HG03565 (cell line): Measurements from ENCODE around the gene CSTPP1.

ENCODE experiments used
- ATAC-seq: cut with Tn5 transposase; IDR thresholded peaks from one replicate; pipeline ENCODE4 v1.9.1; 2021; ENCODE audit warnings: mild to moderate bottlenecking, moderate library complexity; ENCODE audit not compliant: unreplicated experiment

Gene CSTPP1

GRCh38 chr11:47123094-47123493 lies 186.5 kb downstream of the CSTPP1 start:
- ATAC-seq = no peak

- no peak for ATAC-seq
Observed at GRCh38 chr11:47124675-47125074, 188.1 kb downstream of the CSTPP1 start.

DNA sequence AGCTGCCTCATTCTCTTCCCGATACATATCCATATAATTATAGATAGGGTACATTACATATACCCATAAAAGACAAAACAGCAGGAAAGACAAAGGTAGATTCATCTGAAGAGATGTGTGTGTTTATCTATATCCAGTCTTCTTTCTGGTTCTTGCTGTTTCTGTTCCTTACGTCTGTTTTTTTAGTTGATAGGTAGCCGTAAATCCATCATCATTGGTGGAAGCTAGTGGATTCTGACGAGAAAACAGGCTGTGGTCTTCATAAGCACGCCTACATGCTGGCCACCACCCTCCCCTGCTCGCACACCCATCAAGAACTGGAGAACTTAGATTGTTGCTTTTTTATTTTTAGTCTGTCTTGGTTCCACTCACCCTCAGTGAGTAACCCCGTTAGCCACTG lies 188.5 kb downstream of the CSTPP1 start:
- ATAC-seq = no peak

GRCh38 chr11:47127213-47127612 lies 190.7 kb downstream of the CSTPP1 start:
- ATAC-seq = no peak

DNA sequence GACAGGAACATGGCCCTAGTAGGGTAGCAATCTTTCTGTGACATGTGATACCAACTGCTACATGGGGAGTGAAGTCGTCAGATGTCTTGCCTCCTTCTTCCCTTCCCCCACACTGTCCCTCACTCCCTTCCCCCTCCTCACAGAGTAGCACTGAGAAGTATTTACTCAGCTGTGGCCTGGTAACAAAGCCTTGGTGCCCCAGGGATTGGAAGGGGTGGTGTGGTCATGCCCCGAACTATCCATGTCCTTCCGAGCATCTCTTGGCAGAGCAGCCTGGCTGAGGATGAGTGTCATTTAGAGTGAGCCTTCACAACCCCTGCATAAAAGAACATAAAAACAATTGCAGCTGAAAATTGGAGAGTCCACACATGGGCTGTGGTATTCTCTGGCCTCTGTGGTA lies 194.0 kb downstream of the CSTPP1 start:
- no peak for ATAC-seq

- no peak for ATAC-seq
Observed at GRCh38 chr11:47131136-47131535, 194.6 kb downstream of the CSTPP1 start.

- no peak for ATAC-seq
Observed at GRCh38 chr11:47132490-47132889, 195.9 kb downstream of the CSTPP1 start.

- ATAC-seq = no peak
Observed at GRCh38 chr11:47132981-47133380, 196.4 kb downstream of the CSTPP1 start.

- ATAC-seq = no peak
Observed at GRCh38 chr11:47136327-47136726, 199.8 kb downstream of the CSTPP1 start.

DNA sequence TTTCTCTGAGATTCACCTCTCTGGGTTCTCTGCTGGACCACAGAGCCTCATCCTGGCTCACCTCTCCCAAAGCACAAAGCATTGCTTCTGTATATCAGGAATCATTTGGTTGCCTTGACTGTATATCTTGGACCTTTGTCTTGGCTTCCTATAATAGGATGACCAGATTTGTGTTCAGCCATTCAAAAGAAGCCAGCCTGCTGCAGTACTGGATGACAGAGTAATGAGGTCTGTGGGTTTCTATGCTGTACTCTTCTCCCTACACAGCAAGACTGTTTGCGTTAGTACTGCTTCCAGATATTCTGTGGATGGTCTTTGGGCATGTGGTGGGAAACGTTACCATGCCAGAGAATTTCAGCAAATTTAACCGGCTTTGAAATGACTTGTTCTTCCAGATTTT lies 200.4 kb downstream of the CSTPP1 start:
- ATAC-seq = no peak

GRCh38 chr11:47137476-47137875 lies 200.9 kb downstream of the CSTPP1 start:
- ATAC-seq = no peak

DNA sequence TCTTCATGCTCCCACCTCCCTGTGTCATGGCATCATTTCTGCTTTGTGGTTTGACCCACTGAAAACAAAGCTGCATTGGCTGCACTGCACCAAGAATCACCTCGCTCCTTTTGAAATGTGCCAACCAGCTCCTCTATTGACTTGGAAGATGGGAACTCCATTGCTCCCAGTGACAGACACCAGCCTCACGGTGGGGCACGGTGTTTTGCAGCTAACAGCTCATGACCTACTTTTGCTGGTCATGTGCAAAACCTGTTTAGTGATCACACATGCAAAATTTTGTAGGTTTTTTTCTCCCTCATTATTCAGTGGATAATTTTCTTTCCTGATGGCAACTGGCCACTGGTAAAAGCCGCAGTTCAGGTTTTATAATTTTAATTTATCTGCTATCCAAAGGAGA lies 203.3 kb downstream of the CSTPP1 start:
- no peak for ATAC-seq

GRCh38 chr11:47143322-47143721 lies 206.8 kb downstream of the CSTPP1 start:
- no peak for ATAC-seq

DNA sequence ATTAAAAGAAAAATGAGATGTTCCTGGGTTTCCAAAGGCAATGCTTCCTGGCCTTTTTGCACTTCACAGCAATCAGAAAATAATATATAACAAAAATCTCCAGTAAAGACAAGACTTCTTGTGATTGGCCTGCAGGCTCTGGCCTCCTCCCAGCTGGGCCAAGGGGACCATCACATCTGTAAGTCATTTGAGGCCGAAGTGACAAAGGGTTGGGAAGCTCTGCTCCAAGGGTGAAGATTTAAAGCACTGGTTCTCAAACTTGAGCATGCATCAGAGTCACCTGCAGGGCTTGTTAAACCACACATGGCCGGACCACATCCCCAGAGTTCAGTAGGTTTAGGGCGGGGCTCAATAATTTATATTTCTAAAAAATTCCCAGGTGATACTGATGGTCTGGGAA lies 208.0 kb downstream of the CSTPP1 start:
- ATAC-seq = no peak

GRCh38 chr11:47147250-47147649 lies 210.7 kb downstream of the CSTPP1 start:
- ATAC-seq = no peak

- ATAC-seq = no peak
Observed at GRCh38 chr11:47147681-47148080, 211.1 kb downstream of the CSTPP1 start.

DNA sequence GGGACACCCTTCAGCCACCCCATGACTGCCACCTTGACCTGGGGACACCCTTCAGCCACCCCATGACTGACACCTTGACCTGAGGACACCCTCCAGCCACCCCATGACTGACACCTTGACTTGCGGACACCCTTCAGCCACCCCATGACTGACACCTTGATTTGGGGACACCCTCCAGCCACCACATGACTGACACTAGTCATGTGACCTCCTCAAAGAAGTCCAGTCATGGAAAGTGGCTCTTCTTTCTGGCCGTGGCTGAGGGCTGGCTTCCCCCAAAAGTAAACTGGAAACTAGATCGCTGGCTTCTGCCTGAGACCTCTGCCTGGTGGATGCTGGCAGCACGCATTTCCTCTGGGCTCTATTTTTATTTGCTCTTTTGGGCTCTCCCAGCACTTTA lies 211.7 kb downstream of the CSTPP1 start:
- no peak for ATAC-seq

DNA sequence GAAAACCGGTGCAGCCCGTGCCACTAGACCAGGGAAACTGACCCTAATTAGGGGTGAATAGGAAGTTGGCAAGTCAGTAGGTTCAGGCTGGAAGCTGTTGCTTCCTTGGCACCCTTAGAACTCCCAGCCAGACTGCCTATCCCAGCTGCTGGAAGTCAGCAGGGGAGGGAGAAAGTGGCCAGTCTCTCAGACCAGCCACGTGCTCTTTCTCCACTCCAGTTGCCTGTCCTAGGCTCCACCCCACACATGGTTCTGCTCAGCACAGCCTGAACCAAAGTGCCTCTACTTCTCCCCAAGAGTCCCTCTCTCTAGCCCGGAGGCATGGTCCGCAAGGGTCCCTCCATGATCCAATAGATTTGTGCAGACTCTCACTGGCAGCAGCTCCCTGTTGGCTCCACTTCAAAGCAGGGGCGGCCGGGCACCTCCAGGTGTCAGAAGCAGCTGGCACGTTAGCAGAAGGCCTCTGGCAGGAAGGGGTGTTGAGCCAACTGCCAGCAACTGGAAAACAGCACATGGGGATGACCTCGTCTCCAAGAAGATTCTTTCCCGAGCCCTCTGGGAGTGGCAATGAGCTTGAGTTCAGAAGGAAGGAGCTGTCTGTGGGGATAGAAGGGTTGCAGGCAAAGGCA lies 212.5 kb downstream of the CSTPP1 start:
- ATAC-seq = no peak

GRCh38 chr11:47149782-47150181 lies 213.2 kb downstream of the CSTPP1 start:
- no peak for ATAC-seq

- no peak for ATAC-seq
Observed at GRCh38 chr11:47152126-47152952, 215.8 kb downstream of the CSTPP1 start.

DNA sequence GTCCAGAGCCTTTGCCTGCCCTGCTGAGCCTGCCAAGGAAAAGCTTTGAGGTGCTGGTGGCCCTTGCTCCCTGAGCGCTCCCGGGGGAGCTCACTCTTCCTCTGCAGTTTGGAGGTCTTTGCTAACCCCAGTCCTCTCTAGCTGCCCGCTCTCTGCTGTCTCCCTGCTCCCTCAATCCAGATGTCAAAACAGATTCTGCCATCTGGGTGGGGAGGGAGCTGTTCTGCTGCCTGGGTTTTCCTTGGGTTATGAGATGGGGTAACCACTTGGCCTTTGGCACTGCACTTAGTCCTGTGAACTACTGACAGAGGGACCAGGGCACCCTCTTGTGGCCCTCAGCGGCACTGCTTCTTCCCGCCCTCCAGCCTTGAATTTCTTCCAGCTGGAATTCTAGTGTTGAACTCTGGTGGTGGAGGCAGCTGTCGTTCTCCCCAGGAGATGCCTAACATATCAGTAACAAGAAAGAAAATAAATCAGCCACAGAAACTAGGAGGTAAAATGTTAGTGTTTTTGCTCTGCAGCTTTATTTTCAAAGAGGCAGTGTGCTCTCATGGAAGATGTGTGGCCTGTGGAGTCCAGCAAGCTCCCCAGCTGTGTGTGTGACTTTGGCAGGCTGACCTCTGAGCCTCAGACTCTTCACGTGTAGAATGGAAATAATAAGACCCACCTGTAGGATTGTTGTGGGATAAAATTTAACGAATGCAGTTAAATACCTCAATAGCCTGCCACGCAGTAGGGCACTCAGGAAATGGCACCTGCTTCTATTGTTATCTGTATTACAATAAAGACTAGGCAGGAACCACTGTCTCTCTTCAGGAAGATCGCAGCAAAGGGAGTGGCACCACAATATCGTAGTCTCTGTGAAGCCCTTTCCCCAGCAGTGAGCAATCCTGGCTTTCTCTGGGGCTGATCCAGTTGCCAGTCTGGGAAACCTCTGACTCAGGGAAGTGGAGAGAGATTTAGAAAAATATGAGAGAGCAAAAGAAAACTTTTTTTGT lies 216.7 kb downstream of the CSTPP1 start:
- ATAC-seq = no peak
